Stimulated activated CD8-positive, alpha-beta memory T cell treated with anti-CD3 and anti-CD28 coated beads, Interleukin-4, amount 100 ng/mL, for 1 hour (primary cell): ENCODE results near the gene HDGF.
A peak's percentile ranks its signal among the peaks of the same experiment; 100 is the strongest.

ENCODE experiments used
- DNase-seq, 2 donors: peaks; one replicate each; pipeline ENCODE4 v3.0.0-alpha.2; 2020; ENCODE audit warnings: low read depth in 2 of 2, low spot score in 1 of 2

The HDGF gene

GRCh38 chr1:156746728-156747631 is 4.5 kb downstream of the HDGF start:
- DNase-seq: no peak

- DNase-seq: no peak
Observed at GRCh38 chr1:156746406-156746727, 5.1 kb downstream of the HDGF start.

- no peak for DNase-seq
Observed at GRCh38 chr1:156745881-156746280, 5.6 kb downstream of the HDGF start.

- DNase-seq: no peak
Observed at GRCh38 chr1:156744786-156745419, 6.6 kb downstream of the HDGF start.

GRCh38 chr1:156744344-156744743 is 7.1 kb downstream of the HDGF start:
- no peak for DNase-seq

GRCh38 chr1:156743367-156744302 is 7.8 kb downstream of the HDGF start:
- DNase-seq: no peak

- no peak for DNase-seq
Observed at GRCh38 chr1:156742801-156743200, 8.7 kb downstream of the HDGF start.

- DNase-seq: no peak
Observed at GRCh38 chr1:156742017-156742416, 9.5 kb downstream of the HDGF start.

- DNase-seq: no peak
Observed at GRCh38 chr1:156741481-156741983, 9.9 kb downstream of the HDGF start.

GRCh38 chr1:156740741-156741480 is 10.6 kb downstream of the HDGF start, which contains the start of gene MRPL24:
TSS of gene MRPL24 (minus strand) at chr1:156741088. CDS start at chr1:156738704, 2,384 bp downstream.
- DNase-seq: peak; percentile 87 to 90

- no peak for DNase-seq
Observed at GRCh38 chr1:156740237-156740740, 11.2 kb downstream of the HDGF start.

- DNase-seq: no peak
Observed at GRCh38 chr1:156738916-156739315, 12.6 kb downstream of the HDGF start.

- DNase-seq: no peak
Observed at GRCh38 chr1:156738407-156738806, 13.1 kb downstream of the HDGF start.

GRCh38 chr1:156733989-156734584 is 17.4 kb downstream of the HDGF start:
- no peak for DNase-seq

GRCh38 chr1:156728599-156729462 is 22.6 kb downstream of the HDGF start, which contains the start of gene ISG20L2:
TSS of gene ISG20L2 (minus strand) at chr1:156728766. CDS start at chr1:156727652, 1,114 bp downstream.
- peak; percentile 81 to 88 for DNase-seq

- DNase-seq: peak in 1 of 2 donors; percentile 51
Observed at GRCh38 chr1:156727926-156728598, 23.4 kb downstream of the HDGF start, which contains the start of gene METTL25B. TSS of gene METTL25B (plus strand) at chr1:156728469. CDS start at chr1:156729105, 636 bp downstream.

- no peak for DNase-seq
Observed at GRCh38 chr1:156727492-156727891, 24.0 kb downstream of the HDGF start.
